Spleen (tissue), 11 donors: ENCODE data around the gene FBXO9. TPM values are rescaled to one million over a fixed set of nuclear protein-coding genes. Genes with fewer than 3 reads are reported as not detected.
A peak's percentile ranks its signal among the peaks of the same experiment; 100 is the strongest.

Experiments used
- DNase-seq: peaks from one replicate; pipeline ENCODE4 v3.0.0-alpha.2; 2020
- H3K27ac ChIP-seq, 8 donors: fragments of 200-600 bp; sonication (generic) in 7 of 8; 1 replicate in 4 of 8; 2 replicates in 4 of 8; pipeline versions ENCODE4 v1.5.0 to v1.8.0; 2016 to 2021; ENCODE audit warnings: inconsistent platforms in 4 of 8, mild to moderate bottlenecking in 4 of 8, moderate library complexity in 1 of 8
- H3K27me3 ChIP-seq, 7 donors: fragments of 200-600 bp; sonication (generic) in 6 of 7; replicated peaks in 1 of 7; 1 replicate in 4 of 7; 2 replicates in 3 of 7; pipeline versions ENCODE4 v1.5.0 to v1.8.0; 2016 to 2021; ENCODE audit warnings: inconsistent platforms in 3 of 7, mild to moderate bottlenecking in 1 of 7
- H3K36me3 ChIP-seq, 6 donors: fragments of 200-600 bp; sonication (generic) in 5 of 6; 1 replicate in 4 of 6; 2 replicates in 2 of 6; pipeline versions ENCODE4 v1.5.0 to v1.8.0; 2016 to 2021; ENCODE audit warnings: inconsistent platforms in 2 of 6
- H3K4me1 ChIP-seq, 6 donors: fragments of 200-600 bp; sonication (generic) in 5 of 6; 1 replicate in 3 of 6; 2 replicates in 3 of 6; pipeline versions ENCODE4 v1.5.0 to v1.8.0; 2016 to 2021; ENCODE audit warnings: inconsistent platforms in 3 of 6
- H3K4me3 ChIP-seq, 8 donors: fragments of 200-600 bp; sonication (generic) in 7 of 8; 1 replicate in 4 of 8; 2 replicates in 4 of 8; pipeline versions ENCODE4 v1.5.0 to v1.8.0; 2016 to 2021; ENCODE audit warnings: inconsistent platforms in 4 of 8, mild to moderate bottlenecking in 4 of 8, moderate library complexity in 2 of 8
- H3K9me3 ChIP-seq, 8 donors: fragments of 200-600 bp; sonication (generic) in 7 of 8; 1 replicate in 4 of 8; 2 replicates in 4 of 8; pipeline versions ENCODE4 v1.5.0 to v1.8.0; 2016 to 2021; ENCODE audit warnings: inconsistent platforms in 4 of 8
- POLR2A ChIP-seq, 3 donors: fragments of 450-650 bp; IDR thresholded peaks; one replicate each; pipeline ENCODE4 v1.5.1; 2017; ENCODE audit warnings: antibody characterized with exemption in 3 of 3, mild to moderate bottlenecking in 1 of 3
- POLR2AphosphoS5 ChIP-seq, 3 donors: sonication (generic); formaldehyde crosslinking; IDR thresholded peaks; one replicate each; pipeline ENCODE4 v1.5.1; 2017; ENCODE audit warnings: antibody characterized with exemption in 3 of 3
- WGBS, 5 donors: extraction: QIAGEN DNeasy Blood & Tissue Kit in 3 of 5; methylation state at CpG; one replicate each; pipeline versions ENCODE4 v1.1.5 to v1.1.7; 2013 to 2018; 5-methylcytosine and 5-hydroxymethylcytosine counted together
- intact Hi-C: fragments of 100-400 bp; cut with DNase I; formaldehyde crosslinking; loops from one replicate; pipeline ENCODE4 v1.15.0; 2023; ENCODE audit warnings: low total_unique reads
- polyA plus RNA-seq, 3 donors: library from polyadenylated mRNA; stranded (reverse); fragments of 200-250 nt; gene quantifications; one replicate each; pipeline ENCODE4 v1.2.1, GENCODE V29; 2013
- total RNA-seq, 7 donors: library from RNA; depleted of rRNA in 3 of 7; stranded (reverse); fragments of >200 nt in 3 of 7; fragmentation: NEBNext Ultra II Directional in 4 of 7; extraction: Animal tissue kit (Norgen Biotek cat#: 25700) in 4 of 7; gene quantifications; one replicate each; pipeline versions ENCODE4 v1.1.0 to v1.2.1, GENCODE V29; 2016 to 2021
- TF ChIP-seq, protein P1 (sequence below), 11 experiments: fragments of 200-600 bp in 7 of 11; fragments of 450-650 bp in 4 of 11; sonication (generic) in 4 of 11; IDR thresholded peaks in 8 of 11; conservative IDR thresholded peaks in 3 of 11; 1 replicate in 7 of 11; 2 replicates in 4 of 11; pipeline versions ENCODE4 v1.4.0 to v1.8.0; 2016 to 2021; ENCODE audit warnings: antibody characterized with exemption in 11 of 11, inconsistent platforms in 4 of 11, mild to moderate bottlenecking in 1 of 11
- donor health status: healthy with polysubstance abuse.
- donor health status: DM: no; HTN: no; CAD: no; lungs with moderate emphysema.
- donor health status: DM: no; HTN: no; CAD: no.
- donor health status: Bipolar disorder and iron deficiency.
- donor health status: healthy.
- donor health status: DM: no; HTN: no; CAD: no.
- donor health status: DM: yes; HTN: yes; CAD: no.

The FBXO9 gene
- total and polyA plus RNA-seq, 10 donors, result 21.4 to 115 (median 69.5) TPM

DNA sequence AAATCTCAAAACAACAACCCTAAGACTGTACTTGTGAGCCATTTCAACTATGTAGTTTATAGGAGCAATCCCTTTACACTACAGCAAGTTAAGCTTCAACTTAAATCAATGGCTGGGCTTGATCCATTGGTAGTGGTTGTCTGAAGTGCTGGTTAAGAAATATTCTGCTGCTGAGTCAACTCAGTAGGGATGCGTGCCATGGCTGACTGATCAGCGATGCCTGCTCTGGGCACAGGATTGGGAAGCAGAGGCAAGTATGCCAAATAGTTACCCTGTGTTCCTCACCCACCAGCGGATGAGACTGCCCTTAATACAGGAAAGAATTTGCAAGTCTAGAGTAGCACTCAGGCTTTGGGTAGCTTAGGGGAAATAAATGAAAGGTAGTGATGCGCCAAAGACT, 41.9 kb downstream of the FBXO9 start:
- 97 to 98% (median 97%) methylated on average over 4 of the region's 4 CpGs for WGBS, 5 donors
- peak overlapping the region in 1 of 8 donors; percentile 54 for H3K27ac ChIP-seq
- H3K9me3 ChIP-seq, result no peaks in the 10 kb centered on the region
- H3K4me3 ChIP-seq, result no peak overlapping the region
- no peaks in the 10 kb centered on the region for H3K27me3 ChIP-seq
- intact Hi-C loops, result no loop called here
- peaks cover 0 to 37% (median 5%) of the 10 kb centered on the region in 6 donors for H3K36me3 ChIP-seq
- TF ChIP-seq POLR2A (IDR thresholded peaks at IDR 0.05), result no peak
- TF ChIP-seq POLR2AphosphoS5 (IDR thresholded peaks at IDR 0.05), result no peak
- TF ChIP-seq, protein P1, sequence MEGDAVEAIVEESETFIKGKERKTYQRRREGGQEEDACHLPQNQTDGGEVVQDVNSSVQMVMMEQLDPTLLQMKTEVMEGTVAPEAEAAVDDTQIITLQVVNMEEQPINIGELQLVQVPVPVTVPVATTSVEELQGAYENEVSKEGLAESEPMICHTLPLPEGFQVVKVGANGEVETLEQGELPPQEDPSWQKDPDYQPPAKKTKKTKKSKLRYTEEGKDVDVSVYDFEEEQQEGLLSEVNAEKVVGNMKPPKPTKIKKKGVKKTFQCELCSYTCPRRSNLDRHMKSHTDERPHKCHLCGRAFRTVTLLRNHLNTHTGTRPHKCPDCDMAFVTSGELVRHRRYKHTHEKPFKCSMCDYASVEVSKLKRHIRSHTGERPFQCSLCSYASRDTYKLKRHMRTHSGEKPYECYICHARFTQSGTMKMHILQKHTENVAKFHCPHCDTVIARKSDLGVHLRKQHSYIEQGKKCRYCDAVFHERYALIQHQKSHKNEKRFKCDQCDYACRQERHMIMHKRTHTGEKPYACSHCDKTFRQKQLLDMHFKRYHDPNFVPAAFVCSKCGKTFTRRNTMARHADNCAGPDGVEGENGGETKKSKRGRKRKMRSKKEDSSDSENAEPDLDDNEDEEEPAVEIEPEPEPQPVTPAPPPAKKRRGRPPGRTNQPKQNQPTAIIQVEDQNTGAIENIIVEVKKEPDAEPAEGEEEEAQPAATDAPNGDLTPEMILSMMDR (IDR thresholded peaks at IDR 0.05 in 8 of 11, conservative IDR thresholded peaks at IDR 0.05 in 3 of 11), result no peak
- H3K4me1 ChIP-seq, result no peaks in the 10 kb centered on the region
- DNase-seq, result no peak

DNA sequence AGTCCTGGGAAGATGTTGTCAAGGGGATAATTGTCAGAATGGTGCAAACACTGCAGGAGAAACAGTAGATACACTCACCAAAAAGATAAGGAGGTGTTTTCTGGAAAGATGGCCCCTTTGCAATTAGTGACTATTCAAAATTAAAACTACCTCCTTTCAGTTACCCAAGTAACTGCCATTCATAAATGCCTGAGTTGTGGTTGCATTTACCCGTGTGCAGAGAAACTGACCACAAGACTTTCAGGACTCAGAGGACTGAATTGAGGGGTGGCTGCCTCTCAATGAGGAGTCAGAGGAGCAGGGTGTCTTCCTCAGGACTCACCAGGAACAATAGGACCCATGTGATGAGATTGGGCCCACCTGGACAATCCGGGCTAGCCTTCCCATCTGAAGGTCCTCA, 44.4 kb downstream of the FBXO9 start:
- intact Hi-C loops, result no loop called here
- Histone ChIP-seq H3K27me3 (no peaks in the 10 kb centered on the region), H3K36me3 (peaks cover 0 to 14% (median 0%) of the 10 kb centered on the region in 6 donors), H3K27ac (no peak overlapping the region), H3K4me1 (no peaks in the 10 kb centered on the region), H3K4me3 (no peak overlapping the region), H3K9me3 (no peaks in the 10 kb centered on the region)
- no peak for DNase-seq
- WGBS, 5 donors, result 62 to 85% (median 74%) methylated on average over 1 to 2 of the region's 2 CpGs
- TF ChIP-seq POLR2A (IDR thresholded peaks at IDR 0.05), result no peak
- TF ChIP-seq, protein P1 (IDR thresholded peaks at IDR 0.05 in 8 of 11, conservative IDR thresholded peaks at IDR 0.05 in 3 of 11), result no peak
- no peak for TF ChIP-seq POLR2AphosphoS5 (IDR thresholded peaks at IDR 0.05)

DNA sequence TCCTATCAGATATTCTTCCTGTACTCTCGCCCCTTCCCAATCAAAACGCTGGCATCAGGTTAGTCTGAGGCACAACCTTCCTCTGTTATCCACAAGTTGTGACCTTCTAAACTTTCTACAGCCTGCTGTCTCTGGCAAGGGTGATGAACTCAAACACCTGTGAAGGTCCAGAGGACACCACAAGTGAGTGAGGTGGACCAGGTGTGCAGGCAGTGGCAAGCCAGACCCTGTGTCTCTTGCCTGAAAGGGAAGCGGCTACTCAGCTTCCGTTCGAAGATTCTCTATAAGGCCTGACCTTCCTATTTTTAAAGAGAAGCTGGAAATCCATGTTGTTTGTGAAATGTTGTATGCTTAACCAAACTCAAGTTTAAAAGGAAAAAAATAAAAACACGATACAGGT, 46.7 kb downstream of the FBXO9 start:
- H3K27me3 ChIP-seq, result no peaks in the 10 kb centered on the region
- intact Hi-C loops, result no loop called here
- TF ChIP-seq POLR2A (IDR thresholded peaks at IDR 0.05), result no peak
- TF ChIP-seq POLR2AphosphoS5 (IDR thresholded peaks at IDR 0.05), result no peak
- TF ChIP-seq, protein P1 (IDR thresholded peaks at IDR 0.05 in 8 of 11, conservative IDR thresholded peaks at IDR 0.05 in 3 of 11), result no peak
- H3K4me3 ChIP-seq, result no peak overlapping the region
- no peaks in the 10 kb centered on the region for H3K36me3 ChIP-seq
- H3K27ac ChIP-seq, result no peak overlapping the region
- H3K9me3 ChIP-seq, result peaks cover 0 to 7% (median 0%) of the 10 kb centered on the region in 8 donors
- H3K4me1 ChIP-seq, result no peaks in the 10 kb centered on the region
- no peak for DNase-seq
- 79 to 92% (median 87%) methylated on average over 6 of the region's 6 CpGs for WGBS, 5 donors

DNA sequence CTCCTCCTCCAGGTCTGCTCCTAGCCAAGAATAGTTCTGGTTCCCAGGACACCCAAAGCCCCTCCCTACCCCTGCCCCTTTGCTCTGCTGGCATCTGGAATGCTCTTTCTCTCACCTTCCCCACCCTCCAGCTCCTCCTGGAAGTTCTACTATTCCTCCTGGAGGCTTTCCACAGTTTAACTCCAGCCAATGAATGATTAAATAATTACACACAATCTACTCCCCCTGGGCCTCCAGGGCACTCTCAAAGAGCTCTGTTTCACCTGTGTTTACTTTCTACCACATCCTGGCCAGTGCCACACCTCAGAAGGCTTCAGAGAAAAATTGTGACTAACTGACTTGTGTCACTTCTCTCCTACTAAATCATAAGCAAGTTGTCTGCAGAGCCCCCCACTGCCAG, 47.2 kb downstream of the FBXO9 start:
- no peak for DNase-seq
- intact Hi-C loops, result no loop called here
- Histone ChIP-seq H3K27ac (no peak overlapping the region), H3K4me1 (no peaks in the 10 kb centered on the region), H3K36me3 (no peaks in the 10 kb centered on the region), H3K4me3 (no peak overlapping the region), H3K27me3 (no peaks in the 10 kb centered on the region), H3K9me3 (peaks cover 0 to 7% (median 0%) of the 10 kb centered on the region in 8 donors)
- no peak for TF ChIP-seq POLR2AphosphoS5 (IDR thresholded peaks at IDR 0.05)
- TF ChIP-seq POLR2A (IDR thresholded peaks at IDR 0.05), result no peak
- TF ChIP-seq, protein P1 (IDR thresholded peaks at IDR 0.05 in 8 of 11, conservative IDR thresholded peaks at IDR 0.05 in 3 of 11), result no peak
